GM18505 (cell line): ENCODE results near the gene TNRC18.

ENCODE experiments used
- ATAC-seq: cut with Tn5 transposase; IDR thresholded peaks from one replicate; pipeline ENCODE4 v1.9.1; 2021; ENCODE audit not compliant: unreplicated experiment
- POLR2A ChIP-seq: IDR thresholded peaks from 4 replicates; pipeline ENCODE4 v1.6.1; 2011; ENCODE audit warnings: borderline replicate concordance; ENCODE audit not compliant: insufficient read depth, insufficient read length; ENCODE audit errors: extremely low read depth

TNRC18 gene

GRCh38 chr7:5429253-5429856 is 5.7 kb upstream of the TNRC18 start:
- TF ChIP-seq POLR2A, result no peak
- no peak for ATAC-seq

- no peak for ATAC-seq
- no peak for TF ChIP-seq POLR2A
Observed at GRCh38 chr7:5428478-5429252, 5.0 kb upstream of the TNRC18 start.

GRCh38 chr7:5426226-5426475 is 2.5 kb upstream of the TNRC18 start:
- no peak for TF ChIP-seq POLR2A
- no peak for ATAC-seq

- TF ChIP-seq POLR2A, result no peak
- ATAC-seq, result no peak
Observed at GRCh38 chr7:5425507-5426225, 2.0 kb upstream of the TNRC18 start.

GRCh38 chr7:5424749-5425506 is 1.3 kb upstream of the TNRC18 start:
- TF ChIP-seq POLR2A, result no peak

GRCh38 chr7:5423976-5424748 is 528 bp upstream of the TNRC18 start:
- no peak for ATAC-seq
- TF ChIP-seq POLR2A, result no peak

More at GRCh38 chr7:5424749-5425506, 1.3 kb upstream of the TNRC18 start:
- no peak for ATAC-seq

GRCh38 chr7:5422396-5423305 is 983 bp downstream of the TNRC18 start:
- TF ChIP-seq POLR2A, result no peak
- ATAC-seq, result no peak

GRCh38 chr7:5421714-5422395 is 1.8 kb downstream of the TNRC18 start:
- TF ChIP-seq POLR2A, result no peak
- no peak for ATAC-seq

- ATAC-seq, result no peak
- no peak for TF ChIP-seq POLR2A
Observed at GRCh38 chr7:5420881-5421713, 2.5 kb downstream of the TNRC18 start.

- ATAC-seq, result no peak
Observed at GRCh38 chr7:5420067-5420880, 3.4 kb downstream of the TNRC18 start.

GRCh38 chr7:5419539-5420066 is 4.0 kb downstream of the TNRC18 start:
- no peak for ATAC-seq

More at GRCh38 chr7:5420067-5420880, 3.4 kb downstream of the TNRC18 start:
- no peak for TF ChIP-seq POLR2A

More at GRCh38 chr7:5419539-5420066, 4.0 kb downstream of the TNRC18 start:
- TF ChIP-seq POLR2A, result no peak
